ENCODE results near the gene RADX.

Gene RADX

DNA sequence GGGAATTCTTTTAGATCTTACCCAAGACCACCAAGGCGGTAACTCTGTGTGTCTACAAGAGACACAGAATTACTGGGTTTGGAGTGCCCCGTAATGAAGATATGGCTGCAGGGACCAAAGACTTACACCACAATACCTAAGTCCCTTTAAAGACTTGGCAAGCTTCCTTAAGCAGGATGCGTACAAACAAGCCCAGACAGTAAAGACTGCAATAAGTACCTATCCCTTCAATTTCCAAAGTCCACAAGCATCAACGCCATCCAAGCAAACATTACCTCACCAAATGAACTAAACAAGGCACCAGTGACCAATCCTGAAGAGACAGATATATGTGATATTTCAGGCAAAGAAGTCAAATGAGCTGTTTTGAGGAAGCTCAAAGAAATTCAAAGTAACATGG lies 72.4 kb downstream of the RADX start:
- DNase-seq = no peak

DNA sequence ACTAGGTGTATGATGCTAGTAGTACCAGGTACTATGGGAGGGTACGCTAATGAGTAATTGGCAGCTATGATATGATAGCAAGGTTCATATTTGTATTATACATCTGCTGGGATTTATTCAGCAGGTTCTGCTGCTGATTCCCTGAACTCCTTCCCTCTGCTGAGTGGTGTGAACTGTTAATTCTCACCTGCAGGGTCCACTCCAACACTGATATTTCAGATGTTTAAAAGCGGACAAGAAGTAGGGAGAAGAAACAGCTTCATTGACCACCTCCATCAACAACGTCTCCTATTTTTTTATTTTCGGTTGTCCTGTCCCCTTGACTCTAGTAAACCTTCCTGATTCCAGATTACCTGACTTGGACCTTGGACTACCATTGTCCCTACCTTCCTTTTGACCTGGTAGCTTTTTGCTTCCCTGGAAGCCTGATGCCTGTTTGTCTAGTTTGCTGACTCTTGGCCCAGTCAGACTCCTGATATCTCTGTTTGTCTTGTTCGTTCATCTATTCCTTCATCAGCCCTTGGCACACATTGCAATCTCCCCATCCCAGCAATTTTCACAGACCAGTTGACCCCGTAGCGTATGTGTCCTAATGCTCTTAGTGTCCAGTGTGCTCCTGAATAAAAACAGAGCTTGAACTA lies 80.8 kb downstream of the RADX start:
- no peak for DNase-seq

DNA sequence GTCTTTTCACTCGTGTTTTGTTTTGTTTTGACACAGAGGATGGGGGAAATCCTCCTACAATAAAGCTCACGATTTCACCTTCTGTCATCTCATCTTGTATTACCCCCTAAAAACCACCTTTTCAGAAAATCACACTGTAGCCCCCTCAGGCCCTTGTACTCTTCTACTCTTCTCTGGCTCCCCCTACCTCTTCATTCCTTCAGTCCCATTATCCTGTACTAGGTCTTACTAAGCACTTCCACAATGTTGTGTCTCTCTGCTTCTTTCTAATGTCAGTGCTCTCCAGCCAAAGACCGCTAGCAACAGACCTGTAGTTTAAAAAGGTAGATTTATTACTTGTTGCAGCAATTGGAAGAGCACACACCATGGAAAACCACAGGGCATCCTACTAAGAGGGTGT lies 84.7 kb downstream of the RADX start:
- no peak for DNase-seq

DNA sequence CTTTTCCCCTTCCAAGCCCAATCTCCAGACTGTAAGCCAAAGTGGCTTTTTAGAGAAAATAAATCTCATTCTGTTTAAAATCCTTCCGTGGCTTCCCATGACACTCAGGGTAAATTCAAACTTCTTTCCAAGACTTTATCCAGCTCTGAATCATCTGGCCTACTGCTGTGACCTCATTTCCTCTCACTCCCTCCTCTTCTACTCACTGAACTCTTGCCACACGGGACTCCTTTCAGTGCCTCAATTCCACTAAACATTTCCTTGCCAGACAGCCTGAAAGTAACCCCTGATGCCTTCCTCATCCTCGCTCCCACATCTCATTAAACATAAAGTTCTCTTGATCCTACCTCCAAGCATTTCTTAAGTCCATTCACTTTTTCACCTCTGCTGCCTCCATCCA lies 86.9 kb downstream of the RADX start:
- no peak for DNase-seq

DNA sequence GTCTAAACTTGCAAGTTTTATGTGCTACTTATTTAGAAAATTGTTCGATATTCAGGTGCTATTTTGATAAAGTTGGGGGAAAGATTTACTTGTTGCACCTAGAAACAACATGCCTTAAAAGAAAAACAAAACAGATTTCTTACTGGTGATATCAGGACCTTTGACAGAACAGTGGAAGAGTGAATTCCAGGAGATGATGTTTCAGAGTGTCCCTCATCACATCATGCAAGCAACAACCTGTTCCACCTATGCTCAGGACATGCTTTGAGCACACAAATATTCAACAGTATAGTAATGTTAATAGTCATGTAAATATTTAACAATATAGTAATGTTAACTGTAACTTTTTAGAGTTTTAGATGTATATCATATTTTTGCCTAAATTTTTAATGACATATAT lies 90.9 kb downstream of the RADX start:
- DNase-seq = no peak

DNA sequence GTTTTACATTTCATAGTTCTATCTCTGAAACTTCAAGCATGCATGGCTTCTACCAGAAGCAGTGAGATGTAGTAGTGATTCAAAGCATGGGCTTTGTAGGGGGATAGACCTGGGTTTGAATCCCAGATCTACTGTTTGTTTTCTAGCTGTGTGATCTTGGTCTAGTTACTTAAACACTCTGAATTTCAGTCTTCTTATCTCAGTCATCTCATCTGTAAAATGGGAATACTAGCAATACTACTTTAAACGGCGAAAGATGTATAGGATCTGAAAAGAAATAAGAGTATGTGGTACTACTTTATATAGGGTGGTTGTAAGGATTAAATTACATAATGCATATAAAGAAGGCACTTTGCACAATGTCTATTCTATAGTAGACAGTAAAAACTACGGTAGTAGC lies 94.7 kb downstream of the RADX start:
- no peak for DNase-seq

DNA sequence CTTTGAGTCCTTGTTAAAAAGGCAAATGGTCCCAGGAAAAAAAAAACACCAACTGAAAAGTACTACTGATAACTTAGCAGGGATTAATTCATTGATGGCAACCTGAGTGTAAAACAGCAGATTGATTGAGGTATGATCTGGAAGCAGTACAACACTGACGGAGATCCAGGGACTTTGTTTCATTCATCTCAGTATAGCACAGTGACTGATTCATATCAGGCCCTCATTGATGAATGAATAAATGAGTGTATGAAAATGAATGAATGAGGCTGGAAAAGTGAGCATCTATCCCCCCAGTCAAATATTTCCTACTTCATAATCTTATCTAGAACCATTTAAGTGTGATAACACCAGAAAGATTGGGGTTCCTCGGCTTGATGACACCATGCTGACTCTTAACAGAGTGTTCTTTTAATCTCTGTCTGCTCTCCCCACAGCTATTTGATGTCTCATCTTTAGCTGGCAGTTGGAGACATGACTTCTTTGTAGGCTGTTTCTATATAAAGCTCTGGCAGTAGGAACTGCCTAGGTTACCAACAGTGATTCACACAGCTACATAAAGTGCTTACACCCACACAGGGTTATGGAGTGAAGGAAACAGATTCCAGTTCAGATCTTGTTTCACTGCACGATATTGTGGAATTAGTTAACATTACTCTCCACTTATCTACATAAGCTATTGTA lies 96.1 kb downstream of the RADX start:
- no peak for DNase-seq

DNA sequence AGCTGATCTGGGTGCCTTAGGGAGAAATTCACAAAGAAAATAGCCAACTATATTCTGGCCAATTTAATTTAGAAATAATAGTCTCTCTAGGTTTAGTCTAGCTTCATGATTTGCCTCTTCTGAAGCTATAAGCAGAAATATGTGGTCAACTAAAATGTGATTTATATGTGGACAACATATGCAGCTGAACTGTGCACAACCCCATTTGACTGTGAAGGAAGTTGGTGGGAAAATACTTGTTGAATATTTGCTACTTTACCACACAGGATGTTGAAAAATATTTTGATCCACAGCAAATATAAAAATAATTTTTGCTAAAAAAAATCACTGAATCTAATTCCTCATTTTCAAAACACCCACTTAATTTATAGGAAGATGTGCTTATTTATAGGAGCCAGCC lies 99.0 kb downstream of the RADX start:
- DNase-seq = no peak

DNA sequence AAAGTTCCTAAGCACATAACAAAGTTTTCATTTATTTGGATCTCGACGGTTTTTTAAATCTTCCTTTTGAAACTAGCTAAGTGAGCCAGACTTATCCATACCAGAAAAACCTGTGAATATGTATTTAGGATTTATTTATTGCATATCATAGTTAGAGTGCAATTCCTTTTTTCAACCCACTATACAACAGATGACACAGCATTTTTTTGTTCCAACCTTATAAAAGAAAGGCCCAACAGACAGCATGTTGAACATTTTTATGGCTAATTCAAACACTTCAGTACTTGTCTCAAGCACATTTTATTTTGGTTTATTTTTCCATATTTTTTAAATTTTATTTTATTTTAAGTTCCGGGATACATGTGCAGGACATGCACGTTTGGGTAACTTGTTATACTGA lies 99.6 kb downstream of the RADX start:
- DNase-seq = no peak

DNA sequence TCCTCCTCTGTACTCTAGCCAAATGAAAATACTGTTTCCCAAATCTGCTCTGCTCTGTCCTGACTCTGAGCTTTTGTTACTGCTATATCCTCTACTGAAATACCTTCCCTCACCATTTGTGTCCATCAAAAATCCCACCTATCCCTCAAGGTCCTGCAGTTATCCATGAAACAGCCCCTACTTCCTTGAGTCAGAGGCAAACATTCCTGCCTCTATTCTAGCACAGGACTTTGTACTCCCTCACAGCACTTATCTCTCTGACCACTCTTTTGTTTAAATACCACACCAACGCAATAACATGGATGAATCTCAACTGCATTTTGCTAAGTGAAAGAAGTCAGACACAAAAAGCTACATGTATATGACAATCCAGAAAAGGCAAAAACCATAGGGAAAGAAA lies 104.2 kb downstream of the RADX start:
- no peak for DNase-seq

DNA sequence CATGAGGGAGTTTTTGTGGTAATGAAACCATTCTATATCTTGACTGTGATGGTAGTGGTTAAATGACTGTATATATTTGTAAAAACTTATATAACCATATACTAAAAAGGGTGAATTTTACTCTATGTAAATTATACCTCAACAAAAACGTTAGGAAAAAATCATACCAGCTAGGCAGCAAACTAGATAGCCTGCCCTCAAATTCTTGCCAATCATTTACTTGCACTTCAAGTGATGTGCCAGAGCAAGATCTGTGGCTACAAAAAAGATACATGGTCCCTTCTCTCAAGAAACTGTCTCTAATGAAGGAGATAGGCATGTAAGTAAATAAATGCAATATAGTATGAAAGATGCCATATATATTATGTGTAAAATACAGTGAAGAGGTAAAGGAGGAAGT lies 104.7 kb downstream of the RADX start:
- DNase-seq = no peak

DNA sequence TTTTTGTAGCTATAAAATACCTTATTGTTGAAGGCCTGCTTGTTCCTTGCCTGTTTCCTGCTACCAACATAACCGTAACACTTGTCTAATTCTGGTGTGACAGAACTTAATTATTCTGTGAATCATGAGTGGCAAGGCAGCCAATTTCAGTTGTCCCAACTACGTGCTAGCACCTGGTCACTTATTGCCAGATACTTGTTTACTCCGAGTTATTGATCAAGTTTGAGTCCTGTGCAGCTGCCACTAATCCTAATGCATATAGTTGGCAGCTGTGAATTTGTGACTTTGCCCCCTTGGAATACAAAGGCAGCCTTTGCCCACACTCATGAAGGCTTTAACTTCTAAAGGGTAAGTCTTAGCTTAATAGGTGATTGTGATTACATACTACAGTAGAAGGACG lies 106.9 kb downstream of the RADX start:
- DNase-seq = no peak

DNA sequence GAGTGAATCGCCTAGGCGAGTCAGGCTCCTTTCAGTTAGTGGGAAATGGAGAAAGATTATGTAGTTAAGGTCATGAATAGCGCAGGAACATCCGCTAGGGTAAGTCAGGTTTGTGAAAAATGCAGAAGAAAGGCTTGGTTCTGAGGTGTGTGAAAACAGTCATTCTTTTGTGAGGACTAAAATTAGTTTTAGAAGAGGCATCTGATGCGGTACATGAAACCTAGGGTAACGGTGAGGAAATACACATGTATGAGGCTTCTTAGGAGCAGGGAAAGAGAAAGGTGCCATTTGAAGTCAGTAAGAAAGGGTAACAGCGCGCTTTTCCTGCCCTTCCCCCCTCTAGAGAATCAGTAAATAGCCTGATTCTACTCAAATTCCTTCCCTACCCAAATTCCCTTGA lies 114.2 kb downstream of the RADX start:
- DNase-seq = no peak

DNA sequence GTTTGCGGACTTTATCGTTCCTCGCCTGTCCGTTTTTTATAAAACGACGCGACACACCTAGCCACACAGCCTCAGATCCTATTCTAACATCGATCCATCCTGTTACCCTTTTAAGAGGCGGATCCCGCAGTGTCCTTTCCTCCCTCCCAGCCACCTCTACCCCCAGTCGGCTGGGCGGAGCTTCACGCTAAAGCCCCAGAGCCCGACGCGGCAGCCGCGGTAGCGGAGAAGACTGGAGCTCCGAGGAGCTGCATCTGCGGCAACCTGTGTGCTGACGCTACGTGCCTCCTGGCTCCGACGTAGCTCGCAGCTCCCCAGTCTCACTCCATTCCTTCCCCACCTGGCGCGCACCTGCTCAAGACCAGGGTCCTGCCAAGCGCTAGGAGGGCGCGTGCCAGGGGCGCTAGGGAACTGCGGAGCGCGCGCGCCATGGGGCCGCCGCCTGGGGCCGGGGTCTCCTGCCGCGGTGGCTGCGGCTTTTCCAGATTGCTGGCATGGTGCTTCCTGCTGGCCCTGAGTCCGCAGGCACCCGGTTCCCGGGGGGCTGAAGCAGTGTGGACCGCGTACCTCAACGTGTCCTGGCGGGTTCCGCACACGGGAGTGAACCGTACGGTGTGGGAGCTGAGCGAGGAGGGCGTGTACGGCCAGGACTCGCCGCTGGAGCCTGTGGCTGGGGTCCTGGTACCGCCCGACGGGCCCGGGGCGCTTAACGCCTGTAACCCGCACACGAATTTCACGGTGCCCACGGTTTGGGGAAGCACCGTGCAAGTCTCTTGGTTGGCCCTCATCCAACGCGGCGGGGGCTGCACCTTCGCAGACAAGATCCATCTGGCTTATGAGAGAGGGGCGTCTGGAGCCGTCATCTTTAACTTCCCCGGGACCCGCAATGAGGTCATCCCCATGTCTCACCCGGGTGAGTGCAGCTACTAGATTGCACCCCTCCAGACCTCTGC lies 115.0 kb downstream of the RADX start, which contains the start of gene RNF128:
TSS of gene RNF128 (plus strand) at position 217 of the 953 bp plus-strand sequence. CDS start at position 430, 213 bp downstream.
- no peak for DNase-seq

DNA sequence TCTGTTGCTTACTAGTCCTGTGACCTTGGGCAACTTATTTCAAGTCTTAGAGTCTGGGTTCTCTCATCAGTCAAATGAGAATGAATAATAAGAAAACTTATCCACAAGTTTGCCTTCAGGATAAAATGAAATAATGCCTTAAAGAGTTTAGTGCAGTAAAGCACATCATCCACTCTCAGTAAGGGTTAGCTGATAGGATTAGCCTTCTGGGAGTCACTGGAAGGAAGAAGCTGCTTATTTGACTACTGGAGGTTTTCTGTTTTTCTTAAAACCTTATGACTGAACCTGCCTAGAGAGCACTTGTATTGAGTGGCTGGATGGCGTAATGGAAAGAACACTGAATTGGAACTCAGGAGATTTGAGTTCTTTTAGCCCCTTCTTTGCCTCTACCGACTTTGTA lies 116.6 kb downstream of the RADX start:
- no peak for DNase-seq

Data from GDM1 (cell line).